Loucy (cell line): ENCODE results near the gene TUBA4B.

Source experiments
- H2AFZ ChIP-seq: fragments of 200-600 bp; sonication (generic); 2 replicates; pipeline ENCODE4 v1.6.0; 2016; ENCODE audit warnings: antibody characterized with exemption, mild to moderate bottlenecking, low read length, moderate library complexity
- H3F3A ChIP-seq: fragments of 200-600 bp; 2 replicates; pipeline ENCODE4 v1.6.0; 2016; ENCODE audit warnings: antibody characterized with exemption, low read depth, mild to moderate bottlenecking
- H3K27me3 ChIP-seq: fragments of 200-600 bp; sonication (generic); 2 replicates; pipeline ENCODE4 v1.6.1; 2014; ENCODE audit warnings: low read length, mild to moderate bottlenecking; ENCODE audit not compliant: insufficient read depth, poor library complexity, severe bottlenecking
- H3K36me3 ChIP-seq: fragments of 200-600 bp; sonication (generic); 2 replicates; pipeline ENCODE4 v1.6.1; 2016; ENCODE audit warnings: low read length; ENCODE audit not compliant: insufficient read depth
- H3K4me1 ChIP-seq: fragments of 200-600 bp; sonication (generic); 2 replicates; pipeline ENCODE4 v1.5.1; 2014; ENCODE audit warnings: low read length, mild to moderate bottlenecking; ENCODE audit not compliant: insufficient read depth, poor library complexity, severe bottlenecking
- H3K4me2 ChIP-seq: fragments of 200-600 bp; sonication (generic); 2 replicates; pipeline ENCODE4 v1.6.0; 2014; ENCODE audit warnings: antibody characterized with exemption, low read length, low read depth, mild to moderate bottlenecking; ENCODE audit not compliant: poor library complexity, severe bottlenecking
- H3K4me3 ChIP-seq: fragments of 200-600 bp; sonication (generic); 2 replicates; pipeline ENCODE4 v1.5.1; 2014; ENCODE audit warnings: low read length, mild to moderate bottlenecking, mixed read lengths; ENCODE audit not compliant: poor library complexity, severe bottlenecking
- H3K79me2 ChIP-seq: fragments of 200-600 bp; sonication (generic); 2 replicates; pipeline ENCODE4 v1.6.1; 2014; ENCODE audit warnings: low read length; ENCODE audit not compliant: insufficient read depth
- H3K9ac ChIP-seq: fragments of 200-600 bp; sonication (generic); 2 replicates; pipeline ENCODE4 v1.6.0; 2014; ENCODE audit warnings: mild to moderate bottlenecking, low read depth, low read length, moderate library complexity; ENCODE audit not compliant: poor library complexity, severe bottlenecking
- H3K9me2 ChIP-seq: fragments of 200-600 bp; sonication (generic); replicated peaks from 2 replicates; pipeline ENCODE4 v1.6.1; 2016; ENCODE audit warnings: low read depth, low read length, mixed read lengths
- H3K9me3 ChIP-seq: fragments of 200-600 bp; sonication (generic); 2 replicates; pipeline ENCODE4 v1.6.1; 2014; ENCODE audit warnings: mild to moderate bottlenecking, antibody characterized with exemption, low read length, low read depth; ENCODE audit not compliant: insufficient read depth
- H4K20me1 ChIP-seq: fragments of 200-600 bp; sonication (generic); 2 replicates; pipeline ENCODE4 v1.6.0; 2014; ENCODE audit warnings: antibody characterized with exemption, low read length, mild to moderate bottlenecking; ENCODE audit not compliant: insufficient read depth, poor library complexity, severe bottlenecking
- EZH2phosphoT487 ChIP-seq: fragments of 200-600 bp; IDR thresholded peaks from 2 replicates; pipeline ENCODE4 v1.6.1; 2018; ENCODE audit warnings: antibody characterized with exemption, mild to moderate bottlenecking, moderate library complexity, borderline replicate concordance
- TF ChIP-seq, protein P1 (sequence below): fragments of 200-600 bp; sonication (generic); conservative IDR thresholded peaks from 2 replicates; pipeline ENCODE4 v1.5.1; 2014; ENCODE audit warnings: mild to moderate bottlenecking, antibody characterized with exemption, low read length

TUBA4B gene

GRCh38 chr2:219210886-219211362 is 42.1 kb upstream of the TUBA4B start:
- Histone ChIP-seq H3K4me3 (no peak overlapping the region), H3K9me2 (no peaks in the 10 kb centered on the region), H3K9ac (no peak overlapping the region), H3K9me3 (no peaks in the 10 kb centered on the region), H3K36me3 (no peaks in the 10 kb centered on the region), H3K27me3 (no peaks in the 10 kb centered on the region), H3K4me1 (peaks cover 16% of the 10 kb centered on the region), H4K20me1 (peaks cover 4% of the 10 kb centered on the region), H3K79me2 (peaks cover 9% of the 10 kb centered on the region; the same call in 1 of the 2 replicates), H3K4me2 (no peak overlapping the region), H3F3A (0 out of 2 replicates have a peak, but pooled peaks cover 5% of the 10 kb centered on the region), H2AFZ (no peak overlapping the region)
- no peak for TF ChIP-seq EZH2phosphoT487
- TF ChIP-seq, protein P1, sequence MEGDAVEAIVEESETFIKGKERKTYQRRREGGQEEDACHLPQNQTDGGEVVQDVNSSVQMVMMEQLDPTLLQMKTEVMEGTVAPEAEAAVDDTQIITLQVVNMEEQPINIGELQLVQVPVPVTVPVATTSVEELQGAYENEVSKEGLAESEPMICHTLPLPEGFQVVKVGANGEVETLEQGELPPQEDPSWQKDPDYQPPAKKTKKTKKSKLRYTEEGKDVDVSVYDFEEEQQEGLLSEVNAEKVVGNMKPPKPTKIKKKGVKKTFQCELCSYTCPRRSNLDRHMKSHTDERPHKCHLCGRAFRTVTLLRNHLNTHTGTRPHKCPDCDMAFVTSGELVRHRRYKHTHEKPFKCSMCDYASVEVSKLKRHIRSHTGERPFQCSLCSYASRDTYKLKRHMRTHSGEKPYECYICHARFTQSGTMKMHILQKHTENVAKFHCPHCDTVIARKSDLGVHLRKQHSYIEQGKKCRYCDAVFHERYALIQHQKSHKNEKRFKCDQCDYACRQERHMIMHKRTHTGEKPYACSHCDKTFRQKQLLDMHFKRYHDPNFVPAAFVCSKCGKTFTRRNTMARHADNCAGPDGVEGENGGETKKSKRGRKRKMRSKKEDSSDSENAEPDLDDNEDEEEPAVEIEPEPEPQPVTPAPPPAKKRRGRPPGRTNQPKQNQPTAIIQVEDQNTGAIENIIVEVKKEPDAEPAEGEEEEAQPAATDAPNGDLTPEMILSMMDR = no peak

- no peak overlapping the region for H3K4me3 ChIP-seq
- no peaks in the 10 kb centered on the region for H3F3A ChIP-seq
- no peaks in the 10 kb centered on the region for H4K20me1 ChIP-seq
- no peaks in the 10 kb centered on the region for H3K27me3 ChIP-seq
- no peak overlapping the region for H3K9ac ChIP-seq
- H3K9me2 ChIP-seq = no peaks in the 10 kb centered on the region
- no peak for TF ChIP-seq EZH2phosphoT487
- TF ChIP-seq, protein P1 = no peak
- H3K79me2 ChIP-seq = no peaks in the 10 kb centered on the region
- H3K36me3 ChIP-seq = no peaks in the 10 kb centered on the region
- no peak overlapping the region for H2AFZ ChIP-seq
- H3K9me3 ChIP-seq = no peaks in the 10 kb centered on the region
- H3K4me2 ChIP-seq = no peak overlapping the region
- peaks cover 9% of the 10 kb centered on the region for H3K4me1 ChIP-seq
Measured at GRCh38 chr2:219213026-219213415, 40.0 kb upstream of the TUBA4B start.

- no peaks in the 10 kb centered on the region for H3F3A ChIP-seq
- no peaks in the 10 kb centered on the region for H3K27me3 ChIP-seq
- H3K4me1 ChIP-seq = peaks cover 10% of the 10 kb centered on the region
- H3K9me3 ChIP-seq = no peaks in the 10 kb centered on the region
- no peaks in the 10 kb centered on the region for H3K36me3 ChIP-seq
- H2AFZ ChIP-seq = no peak overlapping the region
- TF ChIP-seq, protein P1 = no peak
- TF ChIP-seq EZH2phosphoT487 = no peak
- H3K9ac ChIP-seq = no peak overlapping the region
- no peaks in the 10 kb centered on the region for H3K79me2 ChIP-seq
- H3K9me2 ChIP-seq = no peaks in the 10 kb centered on the region
- no peak overlapping the region for H3K4me2 ChIP-seq
- H4K20me1 ChIP-seq = no peaks in the 10 kb centered on the region
- no peak overlapping the region for H3K4me3 ChIP-seq
Measured at GRCh38 chr2:219213486-219214071, 39.5 kb upstream of the TUBA4B start.
